Ishikawa (cell line): ENCODE measurements around the gene SEMA4C.

ENCODE experiments used
- CEBPB ChIP-seq: IDR thresholded peaks from 2 replicates; pipeline ENCODE4 v1.6.1; 2012
- CREB1 ChIP-seq: IDR thresholded peaks from 2 replicates; pipeline ENCODE4 v1.6.1; 2012; ENCODE audit warnings: low read depth
- EGR1 ChIP-seq: IDR thresholded peaks from 2 replicates; pipeline ENCODE4 v1.6.1; 2012
- EP300 ChIP-seq: IDR thresholded peaks from 2 replicates; pipeline ENCODE4 v1.6.1; 2012; ENCODE audit warnings: borderline replicate concordance
- FOXM1 ChIP-seq: IDR thresholded peaks from 2 replicates; pipeline ENCODE4 v1.6.1; 2012; ENCODE audit warnings: low read depth, borderline replicate concordance
- NFIC ChIP-seq: IDR thresholded peaks from 2 replicates; pipeline ENCODE4 v1.6.1; 2012
- RAD21 ChIP-seq: IDR thresholded peaks from 2 replicates; pipeline ENCODE4 v1.6.1; 2012; ENCODE audit warnings: low read depth
- TAF1 ChIP-seq: IDR thresholded peaks from 2 replicates; pipeline ENCODE4 v1.6.1; 2012; ENCODE audit warnings: low read depth, mild to moderate bottlenecking
- TCF12 ChIP-seq: IDR thresholded peaks from 2 replicates; pipeline ENCODE4 v1.6.1; 2012; ENCODE audit warnings: low read depth
- TEAD4 ChIP-seq: IDR thresholded peaks from 2 replicates; pipeline ENCODE4 v1.6.1; 2012
- YY1 ChIP-seq: IDR thresholded peaks from 2 replicates; pipeline ENCODE4 v1.6.1; 2012; ENCODE audit warnings: low read depth
- ZBTB7A ChIP-seq: IDR thresholded peaks from 2 replicates; pipeline ENCODE4 v1.6.1; 2012; ENCODE audit warnings: low read depth
- TF ChIP-seq, protein P1 (sequence below): IDR thresholded peaks from 2 replicates; pipeline ENCODE4 v1.6.1; 2012
- TF ChIP-seq, protein P2 (sequence below): IDR thresholded peaks from 2 replicates; pipeline ENCODE4 v1.6.1; 2012; ENCODE audit warnings: low read depth, mild to moderate bottlenecking
- TF ChIP-seq, protein P3 (sequence below): IDR thresholded peaks from 2 replicates; pipeline ENCODE4 v1.6.1; 2012

SEMA4C gene

DNA sequence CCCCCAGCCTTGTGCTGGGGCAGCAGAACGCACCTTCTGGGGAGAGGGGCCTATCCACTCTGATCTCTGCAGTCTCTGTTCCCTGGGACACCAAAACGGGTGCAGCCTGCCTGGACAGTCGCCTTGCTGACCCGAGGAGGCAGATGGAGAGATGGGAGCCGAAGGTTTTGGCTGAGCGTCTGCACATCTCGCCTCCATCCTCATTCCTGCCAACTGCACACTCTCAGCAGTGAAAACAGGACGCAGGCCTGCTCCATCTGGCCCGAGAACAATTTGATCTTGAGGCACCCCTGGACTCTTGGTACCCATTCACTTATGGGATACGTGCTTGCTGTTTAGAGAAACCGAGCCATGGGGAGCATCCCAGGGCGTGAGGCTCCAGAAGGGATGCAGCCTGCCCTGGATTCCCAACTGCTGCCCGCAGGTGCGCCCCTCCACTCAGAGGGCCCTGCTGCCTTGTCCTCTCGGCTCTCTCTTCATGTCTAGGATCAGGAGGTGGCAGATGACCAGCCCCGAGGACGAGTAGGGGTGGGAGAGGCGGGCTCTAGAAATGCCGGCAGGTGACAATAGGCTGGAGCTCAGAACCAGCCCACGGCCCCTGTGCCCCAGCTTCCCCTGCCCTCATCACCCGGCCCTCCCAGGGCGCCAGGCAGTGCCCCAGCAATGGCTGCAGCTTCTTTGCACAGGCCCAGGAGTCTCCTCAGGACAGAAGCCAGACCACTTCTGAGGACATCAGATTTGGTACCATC is 9.1 kb upstream of the SEMA4C start:
- TF ChIP-seq RAD21 (no peak), CEBPB (no peak), TEAD4 (no peak), YY1 (no peak), EP300 (no peak)
- TF ChIP-seq, protein P1, sequence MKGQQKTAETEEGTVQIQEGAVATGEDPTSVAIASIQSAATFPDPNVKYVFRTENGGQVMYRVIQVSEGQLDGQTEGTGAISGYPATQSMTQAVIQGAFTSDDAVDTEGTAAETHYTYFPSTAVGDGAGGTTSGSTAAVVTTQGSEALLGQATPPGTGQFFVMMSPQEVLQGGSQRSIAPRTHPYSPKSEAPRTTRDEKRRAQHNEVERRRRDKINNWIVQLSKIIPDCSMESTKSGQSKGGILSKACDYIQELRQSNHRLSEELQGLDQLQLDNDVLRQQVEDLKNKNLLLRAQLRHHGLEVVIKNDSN, result no peak

DNA sequence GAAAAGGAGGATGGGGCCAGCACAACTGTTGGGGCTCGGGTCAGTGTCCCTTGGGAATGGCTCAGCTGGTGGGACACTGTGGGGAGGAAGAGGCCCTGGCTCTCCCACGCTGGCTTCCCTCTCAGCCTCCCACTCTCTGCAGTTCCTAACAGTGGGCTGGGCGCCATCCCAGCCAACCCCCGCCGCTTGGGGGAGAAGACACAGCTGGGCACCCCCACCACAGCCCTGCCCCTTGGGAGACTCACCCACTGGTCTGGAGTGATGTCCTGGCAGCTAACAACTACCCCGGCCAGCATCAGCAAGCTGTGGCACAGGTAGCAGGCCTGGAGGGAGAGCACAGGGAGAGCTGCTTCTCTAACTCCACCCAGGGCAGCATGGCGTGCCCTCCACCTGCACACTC is 8.3 kb upstream of the SEMA4C start:
- TF ChIP-seq, protein P2, sequence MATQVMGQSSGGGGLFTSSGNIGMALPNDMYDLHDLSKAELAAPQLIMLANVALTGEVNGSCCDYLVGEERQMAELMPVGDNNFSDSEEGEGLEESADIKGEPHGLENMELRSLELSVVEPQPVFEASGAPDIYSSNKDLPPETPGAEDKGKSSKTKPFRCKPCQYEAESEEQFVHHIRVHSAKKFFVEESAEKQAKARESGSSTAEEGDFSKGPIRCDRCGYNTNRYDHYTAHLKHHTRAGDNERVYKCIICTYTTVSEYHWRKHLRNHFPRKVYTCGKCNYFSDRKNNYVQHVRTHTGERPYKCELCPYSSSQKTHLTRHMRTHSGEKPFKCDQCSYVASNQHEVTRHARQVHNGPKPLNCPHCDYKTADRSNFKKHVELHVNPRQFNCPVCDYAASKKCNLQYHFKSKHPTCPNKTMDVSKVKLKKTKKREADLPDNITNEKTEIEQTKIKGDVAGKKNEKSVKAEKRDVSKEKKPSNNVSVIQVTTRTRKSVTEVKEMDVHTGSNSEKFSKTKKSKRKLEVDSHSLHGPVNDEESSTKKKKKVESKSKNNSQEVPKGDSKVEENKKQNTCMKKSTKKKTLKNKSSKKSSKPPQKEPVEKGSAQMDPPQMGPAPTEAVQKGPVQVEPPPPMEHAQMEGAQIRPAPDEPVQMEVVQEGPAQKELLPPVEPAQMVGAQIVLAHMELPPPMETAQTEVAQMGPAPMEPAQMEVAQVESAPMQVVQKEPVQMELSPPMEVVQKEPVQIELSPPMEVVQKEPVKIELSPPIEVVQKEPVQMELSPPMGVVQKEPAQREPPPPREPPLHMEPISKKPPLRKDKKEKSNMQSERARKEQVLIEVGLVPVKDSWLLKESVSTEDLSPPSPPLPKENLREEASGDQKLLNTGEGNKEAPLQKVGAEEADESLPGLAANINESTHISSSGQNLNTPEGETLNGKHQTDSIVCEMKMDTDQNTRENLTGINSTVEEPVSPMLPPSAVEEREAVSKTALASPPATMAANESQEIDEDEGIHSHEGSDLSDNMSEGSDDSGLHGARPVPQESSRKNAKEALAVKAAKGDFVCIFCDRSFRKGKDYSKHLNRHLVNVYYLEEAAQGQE, result no peak
- TF ChIP-seq, protein P3, sequence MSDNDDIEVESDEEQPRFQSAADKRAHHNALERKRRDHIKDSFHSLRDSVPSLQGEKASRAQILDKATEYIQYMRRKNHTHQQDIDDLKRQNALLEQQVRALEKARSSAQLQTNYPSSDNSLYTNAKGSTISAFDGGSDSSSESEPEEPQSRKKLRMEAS, result no peak
- TF ChIP-seq, protein P1, result no peak
- TF ChIP-seq RAD21, result no peak
- TF ChIP-seq EGR1, result no peak
- TF ChIP-seq ZBTB7A, result no peak
- no peak for TF ChIP-seq TEAD4
- TF ChIP-seq NFIC, result no peak
- TF ChIP-seq EP300, result no peak
- no peak for TF ChIP-seq YY1
- TF ChIP-seq TAF1, result no peak
- TF ChIP-seq TCF12, result no peak
- no peak for TF ChIP-seq CEBPB
- TF ChIP-seq FOXM1, result no peak
- TF ChIP-seq CREB1, result no peak

DNA sequence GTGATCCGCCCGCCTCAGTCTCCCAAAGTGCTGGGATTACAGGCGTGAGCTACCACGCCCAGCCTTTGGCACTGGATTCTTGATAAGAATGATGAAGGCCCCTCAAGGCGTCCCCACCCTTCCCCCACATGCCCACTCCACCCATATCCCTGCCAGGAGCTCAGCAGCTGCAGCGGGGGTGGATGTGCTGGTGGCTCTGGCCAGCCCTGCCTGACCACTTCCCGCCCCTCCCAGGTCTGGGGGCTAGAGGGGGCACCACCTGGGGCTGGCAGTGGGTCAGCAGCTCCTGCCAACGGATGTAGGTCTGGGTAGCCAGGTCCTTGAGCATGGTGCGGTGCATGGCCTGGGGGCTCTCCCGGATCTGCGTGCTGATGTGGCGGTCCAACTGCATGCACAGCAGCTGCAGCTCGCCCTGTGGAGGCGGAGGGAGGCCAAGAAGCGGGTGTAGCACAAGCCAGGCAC is 7.8 kb upstream of the SEMA4C start:
- TF ChIP-seq CREB1 (no peak), EP300 (no peak), FOXM1 (no peak), NFIC (no peak), ZBTB7A (no peak), YY1 (no peak), TEAD4 (no peak), TCF12 (no peak), TAF1 (no peak), RAD21 (no peak), CEBPB (no peak)
- TF ChIP-seq, protein P1, result no peak
- TF ChIP-seq, protein P2, result no peak

DNA sequence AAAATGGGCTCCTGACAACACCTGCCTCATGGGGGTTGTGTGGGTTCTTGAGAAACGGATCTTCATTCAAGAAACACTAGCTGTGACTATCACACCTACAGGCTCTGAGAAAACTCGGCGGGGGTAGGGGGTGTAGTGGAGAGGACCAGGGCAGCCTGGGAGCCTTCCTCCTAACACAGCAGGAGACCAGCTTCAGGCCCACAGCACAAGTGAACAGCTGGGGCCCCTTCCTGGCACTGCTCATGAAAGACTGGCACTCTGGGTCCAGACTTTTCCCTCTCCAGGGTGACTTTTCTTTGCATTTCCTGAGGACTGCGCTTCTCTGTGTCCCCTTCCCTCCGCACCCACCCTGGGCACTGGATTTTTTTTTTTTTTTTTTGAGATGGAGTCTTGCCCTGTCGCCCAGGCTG is 7.2 kb upstream of the SEMA4C start:
- TF ChIP-seq ZBTB7A (no peak), YY1 (no peak), TCF12 (no peak), TEAD4 (no peak), RAD21 (no peak)

DNA sequence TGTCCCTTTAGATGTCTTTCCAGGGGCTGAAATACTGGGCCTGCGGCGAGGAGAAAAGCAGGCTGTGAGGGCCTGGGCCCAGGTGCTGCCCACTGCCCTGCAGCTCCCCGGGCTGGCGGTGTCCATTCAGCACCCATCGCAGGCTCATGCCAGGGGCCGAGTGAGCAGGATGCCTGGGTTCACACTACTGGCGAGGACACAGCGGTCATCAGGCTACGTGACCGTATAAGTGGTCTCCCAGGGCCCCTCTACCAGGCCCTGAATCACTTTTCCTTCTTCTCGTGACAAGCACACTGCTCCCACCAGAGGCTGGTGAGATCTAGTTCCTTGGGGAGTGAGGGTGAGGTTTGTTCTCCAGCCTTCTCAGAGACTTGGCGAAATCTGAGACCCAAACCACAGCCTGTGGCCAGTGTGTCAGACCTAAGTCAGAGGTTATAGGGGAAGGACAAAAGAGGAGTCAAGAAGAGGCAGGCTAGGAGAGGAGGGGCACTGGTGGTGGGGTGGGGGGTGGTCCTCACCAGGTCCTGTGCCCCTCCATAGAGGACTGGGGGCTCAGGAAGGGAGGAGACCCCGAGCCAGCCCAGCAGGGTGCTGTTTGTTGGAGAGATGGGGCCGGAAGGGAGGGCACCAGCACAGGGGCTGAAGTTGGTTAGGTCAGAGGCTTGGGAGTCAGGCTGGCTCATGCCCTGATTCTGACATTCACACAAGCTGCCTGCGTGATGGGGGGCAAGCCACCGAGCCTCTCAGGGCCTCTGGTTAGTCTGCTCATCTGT is 6.6 kb upstream of the SEMA4C start:
- TF ChIP-seq, protein P1, result no peak
- no peak for TF ChIP-seq NFIC
- TF ChIP-seq RAD21, result no peak
- TF ChIP-seq, protein P3, result no peak
- TF ChIP-seq TEAD4, result no peak
- no peak for TF ChIP-seq CEBPB
- TF ChIP-seq ZBTB7A, result no peak
- TF ChIP-seq EP300, result no peak
- no peak for TF ChIP-seq EGR1
- TF ChIP-seq, protein P2, result no peak
- TF ChIP-seq TCF12, result no peak
- no peak for TF ChIP-seq TAF1
- TF ChIP-seq YY1, result no peak
- no peak for TF ChIP-seq CREB1
